Vagina (tissue), 2 donors: Measurements from ENCODE around the gene FTH1.
A peak's percentile ranks its signal among the peaks of the same experiment; 100 is the strongest.

Source experiments
- CTCF ChIP-seq, 3 experiments: fragments of 450-650 bp in 2 of 3; fragments of 200-600 bp in 1 of 3; sonication (generic) in 1 of 3; IDR thresholded peaks; one replicate each; pipeline ENCODE4 v1.5.1; 2017 to 2019; ENCODE audit warnings: antibody characterized with exemption in 3 of 3, mild to moderate bottlenecking in 2 of 3, moderate library complexity in 2 of 3
- POLR2A ChIP-seq, 2 donors: fragments of 450-650 bp; IDR thresholded peaks; one replicate each; pipeline ENCODE4 v1.6.1; 2017; ENCODE audit warnings: antibody characterized with exemption in 2 of 2, mild to moderate bottlenecking in 2 of 2, moderate library complexity in 2 of 2
- POLR2AphosphoS5 ChIP-seq, 2 donors: sonication (generic); formaldehyde crosslinking; IDR thresholded peaks; one replicate each; pipeline ENCODE4 v1.9.0; 2017; ENCODE audit warnings: antibody characterized with exemption in 2 of 2, mild to moderate bottlenecking in 2 of 2, low read depth in 1 of 2; ENCODE audit not compliant: insufficient read depth in 1 of 2

DNA sequence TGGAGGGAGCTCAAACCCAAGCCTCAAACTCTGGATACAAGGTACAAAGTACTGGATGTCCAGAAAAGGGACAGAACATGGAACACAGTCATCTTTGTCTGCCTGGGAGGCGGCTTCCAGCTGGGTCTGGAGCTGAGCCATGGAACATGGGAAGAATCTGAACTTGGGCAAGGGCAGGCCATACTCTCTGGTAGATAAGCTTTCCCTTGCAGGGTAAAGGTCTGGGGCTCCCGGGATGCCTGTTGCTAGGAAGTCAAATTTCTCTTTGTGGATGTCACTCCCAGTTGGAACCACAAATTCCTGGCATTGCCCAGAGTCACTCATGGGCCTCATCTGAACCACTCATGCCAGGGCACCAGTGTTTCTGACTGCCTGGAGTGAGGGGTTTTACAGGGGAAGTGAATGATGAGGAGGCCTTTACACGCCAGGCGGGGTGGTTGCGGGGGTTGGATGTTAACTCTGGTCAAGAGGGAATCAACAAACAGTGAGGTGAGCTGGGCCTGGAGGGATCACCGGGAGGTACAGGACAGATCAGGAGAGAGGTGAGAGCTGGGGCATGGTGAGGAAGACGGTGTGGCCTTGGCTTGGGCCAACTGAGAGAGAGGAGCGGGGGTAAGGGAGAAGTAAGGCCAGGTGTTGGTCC lies 5.7 kb downstream of the FTH1 start:
- TF ChIP-seq POLR2A (IDR thresholded peaks at IDR 0.05) (no peak), CTCF (IDR thresholded peaks at IDR 0.05) (no peak), POLR2AphosphoS5 (IDR thresholded peaks at IDR 0.05; ENCODE audit: insufficient read depth in 1 of 2, low read depth in 1 of 2) (peak in 1 of 2 donors; percentile 15)
